Spleen (tissue), 11 donors: ENCODE data around the gene RRP7A. TPM values are rescaled to one million over a fixed set of nuclear protein-coding genes. Genes with fewer than 3 reads are reported as not detected.
A peak's percentile ranks its signal among the peaks of the same experiment; 100 is the strongest.
"Not testable (repeated sequence)": the region's sequence is repeated elsewhere in the genome, so short reads cannot be mapped to it uniquely, and the experiment has no call there.

ENCODE experiments used
- DNase-seq: peaks from one replicate; pipeline ENCODE4 v3.0.0-alpha.2; 2020
- H3K27ac ChIP-seq, 8 donors: fragments of 200-600 bp; sonication (generic) in 7 of 8; 1 replicate in 4 of 8; 2 replicates in 4 of 8; pipeline versions ENCODE4 v1.5.0 to v1.8.0; 2016 to 2021; ENCODE audit warnings: inconsistent platforms in 4 of 8, mild to moderate bottlenecking in 4 of 8, moderate library complexity in 1 of 8
- H3K27me3 ChIP-seq, 7 donors: fragments of 200-600 bp; sonication (generic) in 6 of 7; replicated peaks in 1 of 7; 1 replicate in 4 of 7; 2 replicates in 3 of 7; pipeline versions ENCODE4 v1.5.0 to v1.8.0; 2016 to 2021; ENCODE audit warnings: inconsistent platforms in 3 of 7, mild to moderate bottlenecking in 1 of 7
- H3K36me3 ChIP-seq, 6 donors: fragments of 200-600 bp; sonication (generic) in 5 of 6; 1 replicate in 4 of 6; 2 replicates in 2 of 6; pipeline versions ENCODE4 v1.5.0 to v1.8.0; 2016 to 2021; ENCODE audit warnings: inconsistent platforms in 2 of 6
- H3K4me1 ChIP-seq, 6 donors: fragments of 200-600 bp; sonication (generic) in 5 of 6; 1 replicate in 3 of 6; 2 replicates in 3 of 6; pipeline versions ENCODE4 v1.5.0 to v1.8.0; 2016 to 2021; ENCODE audit warnings: inconsistent platforms in 3 of 6
- H3K4me3 ChIP-seq, 8 donors: fragments of 200-600 bp; sonication (generic) in 7 of 8; 1 replicate in 4 of 8; 2 replicates in 4 of 8; pipeline versions ENCODE4 v1.5.0 to v1.8.0; 2016 to 2021; ENCODE audit warnings: inconsistent platforms in 4 of 8, mild to moderate bottlenecking in 4 of 8, moderate library complexity in 2 of 8
- H3K9me3 ChIP-seq, 8 donors: fragments of 200-600 bp; sonication (generic) in 7 of 8; 1 replicate in 4 of 8; 2 replicates in 4 of 8; pipeline versions ENCODE4 v1.5.0 to v1.8.0; 2016 to 2021; ENCODE audit warnings: inconsistent platforms in 4 of 8
- POLR2A ChIP-seq, 3 donors: fragments of 450-650 bp; IDR thresholded peaks; one replicate each; pipeline ENCODE4 v1.5.1; 2017; ENCODE audit warnings: antibody characterized with exemption in 3 of 3, mild to moderate bottlenecking in 1 of 3
- POLR2AphosphoS5 ChIP-seq, 3 donors: sonication (generic); formaldehyde crosslinking; IDR thresholded peaks; one replicate each; pipeline ENCODE4 v1.5.1; 2017; ENCODE audit warnings: antibody characterized with exemption in 3 of 3
- WGBS, 5 donors: extraction: QIAGEN DNeasy Blood & Tissue Kit in 3 of 5; methylation state at CpG; one replicate each; pipeline versions ENCODE4 v1.1.5 to v1.1.7; 2013 to 2018; 5-methylcytosine and 5-hydroxymethylcytosine counted together
- intact Hi-C: fragments of 100-400 bp; cut with DNase I; formaldehyde crosslinking; loops from one replicate; pipeline ENCODE4 v1.15.0; 2023; ENCODE audit warnings: low total_unique reads
- polyA plus RNA-seq, 3 donors: library from polyadenylated mRNA; stranded (reverse); fragments of 200-250 nt; gene quantifications; one replicate each; pipeline ENCODE4 v1.2.1, GENCODE V29; 2013
- total RNA-seq, 7 donors: library from RNA; depleted of rRNA in 3 of 7; stranded (reverse); fragments of >200 nt in 3 of 7; fragmentation: NEBNext Ultra II Directional in 4 of 7; extraction: Animal tissue kit (Norgen Biotek cat#: 25700) in 4 of 7; gene quantifications; one replicate each; pipeline versions ENCODE4 v1.1.0 to v1.2.1, GENCODE V29; 2016 to 2021
- TF ChIP-seq, protein P1 (sequence below), 11 experiments: fragments of 200-600 bp in 7 of 11; fragments of 450-650 bp in 4 of 11; sonication (generic) in 4 of 11; IDR thresholded peaks in 8 of 11; conservative IDR thresholded peaks in 3 of 11; 1 replicate in 7 of 11; 2 replicates in 4 of 11; pipeline versions ENCODE4 v1.4.0 to v1.8.0; 2016 to 2021; ENCODE audit warnings: antibody characterized with exemption in 11 of 11, inconsistent platforms in 4 of 11, mild to moderate bottlenecking in 1 of 11
- donor health status: healthy with polysubstance abuse.
- donor health status: DM: no; HTN: no; CAD: no; lungs with moderate emphysema.
- donor health status: DM: no; HTN: no; CAD: no.
- donor health status: Bipolar disorder and iron deficiency.
- donor health status: healthy.
- donor health status: DM: no; HTN: no; CAD: no.
- donor health status: DM: yes; HTN: yes; CAD: no.

RRP7A gene
- total and polyA plus RNA-seq, 10 donors = 8.9 to 47.4 (median 35.1) TPM

DNA sequence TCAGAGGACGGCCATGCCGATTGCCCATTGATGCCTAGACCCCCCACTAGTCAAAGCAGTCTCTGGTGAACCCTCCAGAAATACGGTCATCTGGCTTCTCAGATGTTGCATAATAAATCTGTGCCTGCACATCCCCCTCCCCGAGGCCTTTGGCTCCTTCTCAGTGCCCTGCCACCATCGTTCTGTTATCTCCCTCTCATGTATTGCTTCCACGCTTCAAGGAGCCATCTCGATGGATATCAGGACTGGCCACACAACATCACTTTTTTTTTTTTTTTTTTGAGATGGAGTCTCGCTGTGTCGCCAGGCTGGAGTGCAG is 1.6 kb upstream of the RRP7A start:
- WGBS, 5 donors = 90 to 93% (median 91%) methylated on average over 7 to 9 of the region's 9 CpGs
- intact Hi-C loops = no loop called here

DNA sequence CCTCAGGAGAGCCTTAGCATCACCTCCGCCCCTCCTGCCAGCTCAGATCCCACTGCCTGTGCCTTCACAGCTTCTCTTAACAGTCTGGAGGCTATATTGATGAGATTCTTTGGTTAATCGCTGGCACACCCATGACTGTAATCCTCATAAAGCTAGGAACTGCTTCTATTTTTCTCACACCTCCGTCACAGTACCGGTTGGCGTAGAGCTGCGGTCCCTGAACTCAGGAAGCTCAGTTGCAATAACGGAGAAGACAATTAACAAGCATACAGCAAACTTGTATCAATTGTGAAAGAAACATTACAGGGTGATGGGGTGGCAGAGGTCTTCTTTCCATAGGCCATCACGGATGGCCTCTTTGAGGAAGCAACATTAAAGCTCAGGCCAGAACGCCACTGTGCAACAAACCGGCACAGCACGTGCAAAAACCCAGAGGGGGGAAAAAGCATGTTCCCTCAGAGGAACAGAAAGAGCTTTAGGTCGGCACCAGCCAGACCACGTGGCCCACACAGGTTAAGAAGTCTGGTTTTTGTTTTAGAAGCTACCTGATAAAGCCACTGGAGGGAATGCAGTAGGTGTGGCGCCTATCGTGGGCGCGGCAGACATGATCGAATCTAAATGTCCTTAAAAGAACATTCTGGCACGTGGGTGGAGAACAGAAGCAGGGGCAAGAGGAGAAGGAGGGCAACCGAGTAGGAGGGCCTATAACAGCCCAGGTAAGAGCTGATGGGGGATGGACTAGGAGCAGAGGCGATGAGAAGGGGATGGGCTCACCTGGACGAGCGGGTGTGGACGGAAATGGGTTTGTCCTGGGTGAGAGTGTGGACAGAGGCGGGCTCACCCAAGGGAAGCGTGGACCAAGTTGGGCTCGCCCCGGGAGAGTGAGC is 715 bp downstream of the RRP7A start:
- H3K27me3 ChIP-seq, H3K9me3 ChIP-seq, intact Hi-C loops, DNase-seq: not testable (repeated sequence)
- H3K27ac ChIP-seq = peak overlapping the region; percentile 79 to 90 (median 85)
- 7 to 21% (median 11%) methylated on average over 8 to 18 of the region's 28 CpGs for WGBS, 5 donors
- H3K4me3 ChIP-seq = peak overlapping the region; percentile 84 to 99 (median 92)
- H3K4me1 ChIP-seq = peaks cover 4 to 51% (median 29%) of the 10 kb centered on the region in 6 donors
- peaks cover 0 to 41% (median 30%) of the 10 kb centered on the region in 6 donors for H3K36me3 ChIP-seq

More for the DNA sequence above, 1.6 kb upstream of the RRP7A start:
- Histone ChIP-seq H3K36me3 (peaks cover 0 to 18% (median 12%) of the 10 kb centered on the region in 6 donors), H3K27ac (no peak overlapping the region), H3K9me3 (no peaks in the 10 kb centered on the region), H3K4me1 (peaks cover 4 to 34% (median 22%) of the 10 kb centered on the region in 6 donors), H3K4me3 (no peak overlapping the region), H3K27me3 (no peaks in the 10 kb centered on the region)
- no peak for TF ChIP-seq POLR2AphosphoS5 (IDR thresholded peaks at IDR 0.05)
- TF ChIP-seq POLR2A (IDR thresholded peaks at IDR 0.05) = no peak
- TF ChIP-seq, protein P1, sequence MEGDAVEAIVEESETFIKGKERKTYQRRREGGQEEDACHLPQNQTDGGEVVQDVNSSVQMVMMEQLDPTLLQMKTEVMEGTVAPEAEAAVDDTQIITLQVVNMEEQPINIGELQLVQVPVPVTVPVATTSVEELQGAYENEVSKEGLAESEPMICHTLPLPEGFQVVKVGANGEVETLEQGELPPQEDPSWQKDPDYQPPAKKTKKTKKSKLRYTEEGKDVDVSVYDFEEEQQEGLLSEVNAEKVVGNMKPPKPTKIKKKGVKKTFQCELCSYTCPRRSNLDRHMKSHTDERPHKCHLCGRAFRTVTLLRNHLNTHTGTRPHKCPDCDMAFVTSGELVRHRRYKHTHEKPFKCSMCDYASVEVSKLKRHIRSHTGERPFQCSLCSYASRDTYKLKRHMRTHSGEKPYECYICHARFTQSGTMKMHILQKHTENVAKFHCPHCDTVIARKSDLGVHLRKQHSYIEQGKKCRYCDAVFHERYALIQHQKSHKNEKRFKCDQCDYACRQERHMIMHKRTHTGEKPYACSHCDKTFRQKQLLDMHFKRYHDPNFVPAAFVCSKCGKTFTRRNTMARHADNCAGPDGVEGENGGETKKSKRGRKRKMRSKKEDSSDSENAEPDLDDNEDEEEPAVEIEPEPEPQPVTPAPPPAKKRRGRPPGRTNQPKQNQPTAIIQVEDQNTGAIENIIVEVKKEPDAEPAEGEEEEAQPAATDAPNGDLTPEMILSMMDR (IDR thresholded peaks at IDR 0.05 in 8 of 11, conservative IDR thresholded peaks at IDR 0.05 in 3 of 11) = no peak
- no peak for DNase-seq

DNA sequence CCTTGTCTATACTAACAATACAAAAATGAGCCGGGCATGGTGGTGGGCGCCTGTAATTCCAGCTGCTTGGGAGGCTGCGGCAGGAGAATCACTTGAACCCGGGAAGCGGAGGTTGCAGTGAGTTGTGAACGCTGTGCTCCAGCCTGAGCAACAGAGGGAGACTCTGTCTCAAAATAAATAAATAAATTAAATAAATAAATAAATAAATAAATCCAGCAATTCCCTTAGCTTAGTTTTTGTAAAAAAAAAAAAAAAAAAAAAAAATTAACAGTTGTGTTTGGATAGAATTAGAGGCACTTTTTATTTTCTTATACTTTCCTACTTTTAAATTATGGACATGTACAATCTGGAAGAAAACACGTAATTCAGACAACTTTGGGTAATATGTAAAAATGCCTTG is 2.5 kb downstream of the RRP7A start:
- H3K9me3 ChIP-seq, H3K27me3 ChIP-seq, H3K4me3 ChIP-seq, DNase-seq, H3K27ac ChIP-seq, intact Hi-C loops: not testable (repeated sequence)
- WGBS, 5 donors = 94 to 99% (median 97%) methylated on average over 7 of the region's 7 CpGs
- peaks cover 0 to 55% (median 40%) of the 10 kb centered on the region in 6 donors for H3K36me3 ChIP-seq
- H3K4me1 ChIP-seq = peaks cover 4 to 61% (median 32%) of the 10 kb centered on the region in 6 donors

DNA sequence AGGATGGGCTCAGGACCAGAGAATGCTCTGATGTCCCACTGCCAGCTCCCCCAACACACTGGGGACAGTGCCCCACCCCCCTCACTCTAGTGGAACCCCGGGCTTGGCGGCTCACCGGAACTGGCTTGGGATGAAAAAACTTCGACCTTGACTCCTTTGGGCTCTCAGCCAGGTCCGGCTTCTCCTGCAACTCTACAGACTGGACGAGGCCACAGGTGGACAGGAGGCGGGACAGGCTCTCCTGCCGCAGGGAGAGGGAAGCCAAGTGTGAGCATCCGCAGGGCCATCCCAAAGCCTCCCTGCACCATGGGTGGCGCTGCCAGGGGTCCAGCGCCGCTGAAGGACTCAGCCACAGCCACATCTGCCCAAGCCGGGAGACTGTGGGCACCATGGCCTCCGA is 3.7 kb downstream of the RRP7A start:
- Histone ChIP-seq H3K4me3 (no peak overlapping the region), H3K36me3 (peaks cover 0 to 67% (median 50%) of the 10 kb centered on the region in 6 donors), H3K27ac (peak overlapping the region in 1 of 8 donors; percentile 3), H3K27me3 (no peaks in the 10 kb centered on the region), H3K9me3 (no peaks in the 10 kb centered on the region), H3K4me1 (peaks cover 4 to 68% (median 32%) of the 10 kb centered on the region in 6 donors)
- intact Hi-C loops = no loop called here
- no peak for DNase-seq
- peak in 1 of 3 donors; percentile 30 for TF ChIP-seq POLR2AphosphoS5 (IDR thresholded peaks at IDR 0.05)
- TF ChIP-seq, protein P1 (IDR thresholded peaks at IDR 0.05 in 8 of 11, conservative IDR thresholded peaks at IDR 0.05 in 3 of 11) = no peak
- 65 to 82% (median 79%) methylated on average over 11 to 14 of the region's 14 CpGs for WGBS, 5 donors

DNA sequence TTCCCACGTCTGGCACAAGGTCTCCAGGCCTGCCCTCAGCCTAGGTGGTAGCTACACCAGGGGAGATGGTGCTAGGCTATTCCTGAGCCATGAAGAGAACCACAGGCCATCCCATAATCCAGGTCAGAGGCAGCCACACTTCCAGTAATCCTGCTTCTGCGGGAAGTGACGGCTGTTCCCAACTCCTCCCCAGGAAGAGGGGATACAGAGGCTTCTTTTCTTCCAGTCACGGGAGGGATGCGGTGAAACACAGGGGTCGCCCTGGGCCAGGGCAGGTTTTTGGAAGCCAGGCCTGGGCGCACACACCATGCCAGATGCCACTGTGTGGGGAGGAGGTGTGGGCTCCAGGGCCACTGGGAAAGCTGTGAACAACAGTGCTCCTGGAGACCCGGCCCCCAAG is 4.3 kb downstream of the RRP7A start:
- H3K27me3 ChIP-seq, H3K9me3 ChIP-seq, DNase-seq, intact Hi-C loops, H3K4me3 ChIP-seq: not testable (repeated sequence)
- Histone ChIP-seq H3K27ac (peak overlapping the region in 1 of 8 donors; percentile 3), H3K4me1 (peaks cover 4 to 63% (median 30%) of the 10 kb centered on the region in 6 donors), H3K36me3 (peaks cover 0 to 71% (median 51%) of the 10 kb centered on the region in 6 donors)
- WGBS, 5 donors = 79 to 95% (median 86%) methylated on average over 6 to 8 of the region's 8 CpGs
